HAP-1 (cell line): ENCODE measurements around the gene OR1F1.
"Not testable (repeated sequence)": the region's sequence is repeated elsewhere in the genome, so short reads cannot be mapped to it uniquely, and the experiment has no call there.

Source experiments
- DNase-seq, 2 experiments: peaks; one replicate each; pipeline ENCODE4 v3.0.0-alpha.2; 2016 to 2020; ENCODE audit warnings: low spot score in 2 of 2
- H3K27me3 ChIP-seq: fragments of 250-450 bp; sonication (Bioruptor Pico); 2 replicates; pipeline ENCODE4 v1.5.1; 2020; ENCODE audit warnings: low read depth, mild to moderate bottlenecking, moderate library complexity
- H3K36me3 ChIP-seq: fragments of 250-450 bp; sonication (Bioruptor Pico); replicated peaks from 2 replicates; pipeline ENCODE4 v1.5.1; 2020; ENCODE audit warnings: mild to moderate bottlenecking
- H3K4me1 ChIP-seq: fragments of 250-450 bp; sonication (Bioruptor Pico); 2 replicates; pipeline ENCODE4 v1.5.1; 2020; ENCODE audit warnings: mild to moderate bottlenecking
- H3K4me3 ChIP-seq: fragments of 250-450 bp; sonication (Bioruptor Pico); 2 replicates; pipeline ENCODE4 v1.5.1; 2020; ENCODE audit warnings: mild to moderate bottlenecking, moderate library complexity
- H3K9me3 ChIP-seq: fragments of 250-450 bp; sonication (Bioruptor Pico); 2 replicates; pipeline ENCODE4 v1.5.1; 2020; ENCODE audit warnings: mild to moderate bottlenecking, moderate library complexity
- in situ Hi-C: fragments of 300-500 bp; cut with MboI; formaldehyde crosslinking; loops from 3 replicates; pipeline ENCODE4 v1.14.3; 2020; ENCODE audit warnings: low sequenced_read_pairs, inconsistent platforms, mixed read lengths

The OR1F1 gene

DNA sequence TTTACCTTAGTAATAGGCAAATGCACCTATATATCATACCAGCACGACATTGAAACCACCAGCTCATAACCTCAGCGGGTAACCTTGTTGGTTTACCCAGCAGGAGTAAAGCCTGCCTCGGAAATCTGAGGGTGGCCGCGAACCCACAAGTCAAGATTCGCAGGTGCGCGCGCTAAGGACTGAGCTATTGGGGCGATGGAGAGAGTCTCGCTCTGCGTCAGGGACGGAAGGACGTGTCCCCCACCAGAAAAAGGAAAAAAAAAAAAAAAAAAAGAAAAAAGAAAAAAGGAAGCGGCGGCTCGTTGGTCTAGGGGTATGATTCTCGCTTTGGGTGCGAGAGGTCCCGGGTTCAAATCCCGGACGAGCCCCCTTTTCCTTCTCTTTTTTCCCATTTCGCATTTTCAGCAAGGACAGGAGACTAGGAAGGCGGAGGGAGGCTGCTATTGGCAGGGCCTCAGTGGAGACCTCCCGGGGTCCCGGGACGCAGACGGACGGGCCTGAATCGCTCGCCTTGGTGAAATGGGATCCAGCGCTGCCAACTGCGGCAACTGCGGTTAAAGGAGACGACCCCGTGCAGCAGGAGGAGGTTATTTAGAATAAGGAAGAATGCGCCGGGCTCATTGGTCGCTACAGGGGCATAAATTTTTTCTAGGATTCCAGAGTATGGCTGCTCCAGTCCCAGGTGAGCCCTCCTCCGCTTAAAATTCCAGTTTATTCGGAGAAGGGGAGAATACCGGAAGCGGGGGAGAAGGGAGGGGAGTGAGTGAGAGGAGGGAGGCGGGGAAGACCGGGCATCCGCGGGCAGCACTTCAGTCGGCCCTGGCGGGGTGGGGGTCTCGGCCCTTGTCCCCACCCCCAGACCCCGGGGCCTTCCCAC is at the start of gene OR1F1:
OR1F1 (plus strand) TSS at position 407 of the 877 bp plus-strand sequence.
- Histone ChIP-seq H3K27me3 (no peaks in the 10 kb centered on the region), H3K4me3 (peak within 1 kb of the TSS; percentile 54), H3K36me3 (no peaks in the 10 kb centered on the region), H3K9me3 (peaks cover 4% of the 10 kb centered on the region; the same call in 1 of the 2 replicates), H3K4me1 (peaks cover 7% of the 10 kb centered on the region)
- in situ Hi-C loops: no loop called here
- peak; percentile 49 to 79 for DNase-seq

GRCh38 chr16:3138342-3138741 is 49.7 kb upstream of the OR1F1 start:
- in situ Hi-C loops: no loop called here
- peaks cover 2% of the 10 kb centered on the region; the same call in 1 of the 2 replicates for H3K4me1 ChIP-seq

DNA sequence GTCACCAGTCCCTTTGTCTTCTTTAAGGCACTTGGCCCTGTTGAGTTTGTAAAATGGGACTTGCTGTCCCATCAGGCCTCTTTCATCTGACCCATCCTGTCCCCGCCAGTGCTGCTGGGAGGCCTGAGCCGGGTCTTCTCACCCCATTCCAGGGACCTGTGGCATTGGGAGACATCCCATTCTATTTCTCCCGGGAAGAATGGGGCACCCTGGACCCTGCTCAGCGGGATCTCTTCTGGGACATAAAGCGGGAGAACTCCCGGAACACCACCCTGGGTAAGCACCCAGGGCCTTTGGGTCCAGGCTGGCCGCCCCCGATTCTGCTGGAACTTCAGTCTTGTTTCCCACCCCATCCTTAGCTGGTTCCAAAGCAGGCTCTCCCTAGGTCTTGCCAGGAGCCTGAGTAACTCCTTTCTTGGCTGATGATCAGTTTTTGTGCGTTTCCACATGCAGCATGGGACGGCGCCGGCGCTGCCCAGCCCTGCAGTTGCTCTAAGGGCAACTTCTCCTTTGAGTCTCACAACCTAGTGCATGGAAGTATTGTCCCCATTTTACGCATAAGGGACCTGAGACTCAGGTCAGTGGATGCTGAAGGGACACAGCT is 49.1 kb upstream of the OR1F1 start:
- Histone ChIP-seq H3K36me3 (peaks cover 15% of the 10 kb centered on the region), H3K4me1 (no peaks in the 10 kb centered on the region), H3K4me3 (no peak overlapping the region), H3K27me3 (no peaks in the 10 kb centered on the region), H3K9me3 (0 out of 2 replicates have a peak, but pooled peaks cover 3% of the 10 kb centered on the region)
- no peak for DNase-seq
- in situ Hi-C loops: no loop called here

More at GRCh38 chr16:3138342-3138741, 49.7 kb upstream of the OR1F1 start:
- H3K9me3 ChIP-seq: 0 out of 2 replicates have a peak, but pooled peaks cover 3% of the 10 kb centered on the region
- H3K4me3 ChIP-seq: no peak overlapping the region
- peaks cover 15% of the 10 kb centered on the region for H3K36me3 ChIP-seq
- no peaks in the 10 kb centered on the region for H3K27me3 ChIP-seq
- DNase-seq: no peak

GRCh38 chr16:3139561-3139960 is 48.4 kb upstream of the OR1F1 start:
- in situ Hi-C loops, H3K27me3 ChIP-seq, H3K4me1 ChIP-seq, H3K9me3 ChIP-seq, H3K4me3 ChIP-seq, DNase-seq: not testable (repeated sequence)
- H3K36me3 ChIP-seq: peaks cover 10% of the 10 kb centered on the region

DNA sequence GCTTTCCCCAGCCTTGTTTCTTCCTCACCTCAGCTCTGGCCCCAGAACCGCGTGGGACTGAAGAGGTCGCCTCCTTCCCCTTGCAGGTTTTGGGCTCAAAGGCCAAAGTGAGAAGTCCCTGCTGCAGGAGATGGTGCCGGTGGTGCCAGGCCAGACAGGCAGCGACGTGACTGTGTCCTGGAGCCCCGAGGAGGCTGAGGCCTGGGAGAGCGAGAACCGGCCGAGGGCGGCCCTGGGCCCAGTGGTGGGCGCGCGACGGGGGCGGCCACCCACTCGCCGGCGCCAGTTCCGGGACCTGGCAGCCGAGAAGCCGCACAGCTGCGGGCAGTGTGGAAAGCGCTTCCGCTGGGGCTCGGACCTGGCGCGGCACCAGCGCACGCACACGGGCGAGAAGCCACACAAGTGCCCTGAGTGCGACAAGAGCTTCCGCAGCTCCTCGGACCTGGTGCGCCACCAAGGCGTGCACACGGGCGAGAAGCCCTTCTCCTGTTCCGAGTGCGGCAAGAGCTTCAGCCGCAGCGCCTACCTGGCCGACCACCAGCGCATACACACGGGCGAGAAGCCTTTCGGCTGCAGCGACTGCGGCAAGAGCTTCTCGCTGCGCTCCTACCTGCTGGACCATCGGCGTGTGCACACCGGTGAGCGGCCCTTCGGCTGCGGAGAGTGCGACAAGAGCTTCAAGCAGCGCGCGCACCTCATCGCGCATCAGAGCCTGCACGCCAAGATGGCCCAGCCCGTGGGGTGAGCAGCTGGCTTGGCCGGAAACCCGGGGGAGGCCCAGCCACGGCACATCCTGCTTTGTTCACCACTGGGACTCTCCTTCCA is 47.2 kb upstream of the OR1F1 start:
- Histone ChIP-seq H3K9me3 (no peaks in the 10 kb centered on the region), H3K4me3 (no peak overlapping the region), H3K27me3 (no peaks in the 10 kb centered on the region), H3K36me3 (peaks cover 9% of the 10 kb centered on the region; the same call in 1 of the 2 replicates), H3K4me1 (no peaks in the 10 kb centered on the region)
- no peak for DNase-seq
- in situ Hi-C loops: no loop called here

- H3K4me1 ChIP-seq: no peaks in the 10 kb centered on the region
- H3K9me3 ChIP-seq: no peaks in the 10 kb centered on the region
- in situ Hi-C loops: no loop called here
- H3K36me3 ChIP-seq: peaks cover 9% of the 10 kb centered on the region; the same call in 1 of the 2 replicates
- DNase-seq: no peak
- H3K27me3 ChIP-seq: no peaks in the 10 kb centered on the region
- H3K4me3 ChIP-seq: no peak overlapping the region
These were observed 46.2 kb upstream of the OR1F1 start for GRCh38 chr16:3141781-3142311.

DNA sequence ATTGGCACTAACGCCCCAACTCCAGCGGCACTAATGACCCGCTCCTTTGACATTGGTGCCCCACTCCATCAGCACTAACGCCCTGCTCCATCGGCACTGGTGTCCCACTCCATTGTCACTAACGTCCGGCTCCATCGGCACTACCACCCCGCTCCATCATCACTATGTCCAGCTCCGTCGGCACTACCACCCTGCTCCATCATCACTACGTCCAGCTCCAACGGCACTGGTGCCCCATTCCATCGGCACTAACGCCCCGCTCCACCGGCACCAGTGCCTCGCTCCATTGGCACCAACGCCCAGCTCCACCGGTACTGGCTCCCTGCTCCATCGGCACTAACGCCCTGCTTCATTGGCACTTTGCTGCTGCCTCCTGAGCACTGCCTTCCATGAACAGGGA is 45.7 kb upstream of the OR1F1 start:
- Histone ChIP-seq H3K27me3 (no peaks in the 10 kb centered on the region), H3K4me1 (no peaks in the 10 kb centered on the region), H3K36me3 (peaks cover 9% of the 10 kb centered on the region; the same call in 1 of the 2 replicates), H3K9me3 (no peaks in the 10 kb centered on the region), H3K4me3 (no peak overlapping the region)
- DNase-seq: no peak
- in situ Hi-C loops: no loop called here

DNA sequence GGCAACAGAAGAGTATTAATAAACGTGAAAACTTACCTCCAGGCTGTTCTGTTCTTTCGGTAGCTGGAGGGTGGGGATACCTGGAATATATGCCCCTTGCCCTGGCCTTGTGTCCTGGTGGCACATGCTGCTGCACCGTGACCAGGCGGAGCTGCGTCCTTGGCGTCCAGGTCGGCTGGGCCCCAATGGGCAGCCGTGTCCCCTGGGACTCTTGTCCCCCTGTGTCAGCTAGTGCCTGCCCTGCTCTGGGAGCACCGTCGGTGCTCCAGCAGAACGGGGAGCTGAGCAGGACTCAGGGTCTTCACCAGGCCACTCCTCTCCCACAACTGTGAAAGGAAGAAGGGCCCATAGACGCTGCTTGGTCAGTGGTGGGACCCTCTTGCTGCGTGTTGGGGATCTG is 45.2 kb upstream of the OR1F1 start:
- no peak overlapping the region for H3K4me3 ChIP-seq
- in situ Hi-C loops: no loop called here
- H3K27me3 ChIP-seq: no peaks in the 10 kb centered on the region
- DNase-seq: no peak
- no peaks in the 10 kb centered on the region for H3K4me1 ChIP-seq
- H3K9me3 ChIP-seq: no peaks in the 10 kb centered on the region
- peaks cover 9% of the 10 kb centered on the region; the same call in 1 of the 2 replicates for H3K36me3 ChIP-seq

GRCh38 chr16:3143189-3143588 is 44.8 kb upstream of the OR1F1 start:
- Histone ChIP-seq H3K36me3 (peaks cover 9% of the 10 kb centered on the region; the same call in 1 of the 2 replicates), H3K27me3 (no peaks in the 10 kb centered on the region), H3K9me3 (no peaks in the 10 kb centered on the region), H3K4me1 (no peaks in the 10 kb centered on the region), H3K4me3 (no peak overlapping the region)
- in situ Hi-C loops: no loop called here
- DNase-seq: no peak

GRCh38 chr16:3143598-3144320 is 44.2 kb upstream of the OR1F1 start:
- Histone ChIP-seq H3K4me1 (no peaks in the 10 kb centered on the region), H3K36me3 (peaks cover 9% of the 10 kb centered on the region; the same call in 1 of the 2 replicates), H3K4me3 (no peak overlapping the region), H3K27me3 (no peaks in the 10 kb centered on the region), H3K9me3 (no peaks in the 10 kb centered on the region)
- no peak for DNase-seq
- in situ Hi-C loops: no loop called here

GRCh38 chr16:3144321-3144983 is 43.6 kb upstream of the OR1F1 start:
- no peak overlapping the region for H3K4me3 ChIP-seq
- no peak for DNase-seq
- H3K9me3 ChIP-seq: no peaks in the 10 kb centered on the region
- no peaks in the 10 kb centered on the region; the same call in 1 of the 2 replicates for H3K4me1 ChIP-seq
- in situ Hi-C loops: no loop called here
- no peaks in the 10 kb centered on the region for H3K27me3 ChIP-seq
- H3K36me3 ChIP-seq: peaks cover 9% of the 10 kb centered on the region; the same call in 1 of the 2 replicates

- H3K4me1 ChIP-seq: no peaks in the 10 kb centered on the region; the same call in 1 of the 2 replicates
- in situ Hi-C loops: loop anchor here (5.0 kb wide), 1 partner anchor 48 kb away; the partner anchor contains the start of gene ZSCAN10
- H3K4me3 ChIP-seq: no peak overlapping the region
- no peaks in the 10 kb centered on the region for H3K9me3 ChIP-seq
- H3K36me3 ChIP-seq: peaks cover 9% of the 10 kb centered on the region; the same call in 1 of the 2 replicates
- no peak for DNase-seq
- no peaks in the 10 kb centered on the region for H3K27me3 ChIP-seq
These were observed 42.9 kb upstream of the OR1F1 start for GRCh38 chr16:3145151-3145550.
